Endometrium (tissue), 2 donors: ENCODE results near the gene CD180.

Source experiments
- FAIRE-seq: peaks from 2 replicates; lab custom pipeline; 2012; peaks lifted over from hg19 to GRCh38; lab: Jason Lieb, UNC
- donor health status: control.
- donor health status: control.

CD180 gene

DNA sequence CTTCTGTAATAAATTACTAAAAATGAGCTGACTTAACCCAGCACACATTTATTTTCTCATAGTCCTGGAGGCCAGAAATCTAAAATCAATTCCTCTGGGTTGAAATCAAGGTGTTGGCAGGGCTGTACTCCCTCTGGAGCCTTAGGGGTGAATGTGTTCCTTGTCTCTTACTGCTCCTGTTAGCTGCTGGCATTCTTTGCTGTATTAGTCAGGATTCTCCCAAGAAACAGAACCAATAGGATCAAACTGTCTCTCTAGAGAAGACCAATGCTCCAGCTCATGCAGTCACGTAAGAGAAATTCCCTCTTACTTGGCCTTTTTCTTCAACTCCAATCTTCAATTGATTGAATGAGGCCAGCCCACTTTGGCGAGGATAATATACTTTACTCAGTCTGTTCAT lies 15.3 kb upstream of the CD180 start:
- no peak for FAIRE-seq

DNA sequence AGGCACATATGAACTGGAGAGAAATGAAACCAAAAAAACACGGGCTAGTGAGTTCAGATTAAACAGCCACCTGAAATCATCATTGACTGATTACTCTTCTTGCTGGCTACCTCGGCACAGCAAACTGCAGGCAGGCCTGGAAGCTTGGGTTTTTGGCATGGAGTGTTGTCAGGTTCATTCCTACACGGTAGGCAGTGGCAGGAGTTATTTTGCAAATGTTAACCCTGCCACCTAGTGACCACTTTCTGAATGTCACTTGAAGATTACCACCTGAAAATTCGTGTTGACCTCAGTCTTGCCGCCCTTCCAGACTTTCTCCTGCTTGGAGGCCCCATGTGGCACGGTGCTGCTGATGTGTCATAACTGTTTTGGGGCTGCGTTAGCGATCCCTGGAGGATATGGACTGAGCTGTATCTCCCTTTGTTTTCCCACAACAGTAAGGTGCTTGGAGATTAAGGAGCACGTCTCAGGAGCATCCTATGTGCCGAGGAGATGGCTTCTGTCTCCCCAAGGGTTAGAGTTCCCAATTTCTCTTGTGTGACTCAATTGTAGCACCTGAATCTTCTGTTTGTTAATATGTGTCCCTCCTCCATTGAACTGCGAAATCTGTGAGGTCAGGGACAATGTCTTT lies 12.7 kb upstream of the CD180 start:
- no peak for FAIRE-seq

DNA sequence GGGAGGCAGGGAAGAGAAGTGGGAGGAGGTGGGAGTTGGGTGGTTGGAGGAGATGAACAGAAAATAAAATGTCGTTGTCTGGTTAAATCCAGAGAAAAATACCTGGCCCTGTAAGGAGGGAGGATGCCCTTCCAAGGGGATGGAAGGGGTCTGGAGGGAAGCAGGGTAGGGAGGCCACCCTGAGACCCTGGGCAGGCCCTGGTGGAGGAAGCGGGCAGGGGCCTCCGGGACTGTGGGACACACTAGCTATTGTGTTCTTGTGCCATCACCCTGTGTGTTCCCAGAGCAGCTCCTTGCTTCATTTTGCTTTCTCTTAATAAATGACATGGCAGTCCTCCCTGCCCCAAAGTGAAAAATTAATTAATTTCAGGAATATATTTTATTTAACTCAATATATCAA lies 11.8 kb upstream of the CD180 start:
- FAIRE-seq, result no peak

DNA sequence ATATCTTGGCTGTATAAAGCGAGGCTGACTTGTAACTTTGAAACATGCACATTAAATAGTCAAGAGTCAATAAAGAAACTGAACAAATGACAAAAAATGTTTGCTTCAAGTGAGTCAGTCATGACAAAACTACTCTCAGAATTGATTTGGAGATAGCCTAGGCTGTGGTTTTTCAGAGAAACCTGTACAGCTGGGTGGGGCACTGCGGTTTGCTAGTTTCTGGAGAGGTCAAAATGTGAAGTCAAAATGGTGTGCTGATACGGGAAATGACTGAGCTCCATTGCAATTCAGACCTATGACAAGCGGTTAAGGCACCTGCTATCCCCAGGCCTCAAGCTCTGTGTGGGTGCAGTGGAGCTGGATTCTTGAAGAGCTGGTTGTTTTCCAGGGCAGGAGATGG lies 10.3 kb upstream of the CD180 start:
- no peak for FAIRE-seq

DNA sequence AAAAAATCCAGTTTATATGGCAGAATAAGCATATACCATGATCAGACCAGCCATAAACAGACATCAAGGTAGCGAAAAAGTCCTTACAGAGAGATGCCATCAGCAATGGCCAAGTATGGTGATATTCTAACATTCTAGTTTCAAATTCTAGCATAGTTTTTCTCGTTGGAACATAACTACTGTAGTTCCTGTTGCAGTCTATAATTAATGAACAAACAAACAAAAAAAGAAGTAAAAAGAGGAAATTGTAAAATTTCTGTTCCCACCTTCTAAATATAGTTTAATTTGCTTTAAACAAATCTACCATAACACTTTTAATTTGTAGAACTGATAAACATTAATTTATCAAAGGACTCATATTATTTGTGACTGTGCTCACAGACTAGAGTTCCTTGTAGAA lies 9.9 kb upstream of the CD180 start:
- no peak for FAIRE-seq

DNA sequence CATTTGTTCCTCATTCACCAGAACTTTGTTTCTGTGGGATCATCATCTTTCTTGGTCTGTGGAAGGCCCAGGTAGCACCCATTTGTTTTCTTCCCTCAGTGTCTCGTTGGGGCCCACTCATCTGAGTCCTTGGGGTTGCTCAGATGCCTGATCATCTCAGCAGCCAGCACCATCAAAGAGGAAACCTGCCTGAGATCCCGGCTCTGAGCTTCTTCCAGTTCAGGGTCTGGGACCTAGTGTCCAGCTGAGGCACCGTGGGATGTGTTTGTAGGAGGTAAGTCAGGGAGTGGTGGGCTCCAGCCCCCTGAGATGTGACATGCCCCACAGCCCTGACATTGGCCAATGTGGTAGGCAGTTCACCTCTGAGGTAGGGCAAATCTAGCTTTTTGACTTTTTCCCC lies 9.4 kb upstream of the CD180 start:
- FAIRE-seq, result no peak

DNA sequence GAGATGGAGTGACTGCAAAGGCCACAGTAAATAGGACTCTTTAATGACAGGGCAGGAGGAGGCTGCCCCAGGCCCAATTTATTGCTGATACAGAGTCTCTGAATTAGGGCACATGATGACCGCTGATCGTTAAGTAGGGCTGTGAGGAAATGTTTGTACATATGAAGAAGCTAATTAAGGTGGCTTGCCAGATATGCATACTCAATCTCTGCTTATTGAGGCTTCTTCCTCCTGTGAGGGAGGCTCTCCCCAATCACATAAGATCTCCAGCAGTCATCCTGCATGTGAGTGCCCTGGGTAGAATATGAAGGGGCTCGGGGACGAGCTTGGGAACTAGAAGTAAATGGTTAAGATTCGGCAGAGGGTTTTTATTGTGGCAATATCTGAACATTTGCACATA lies 8.2 kb upstream of the CD180 start:
- no peak for FAIRE-seq

DNA sequence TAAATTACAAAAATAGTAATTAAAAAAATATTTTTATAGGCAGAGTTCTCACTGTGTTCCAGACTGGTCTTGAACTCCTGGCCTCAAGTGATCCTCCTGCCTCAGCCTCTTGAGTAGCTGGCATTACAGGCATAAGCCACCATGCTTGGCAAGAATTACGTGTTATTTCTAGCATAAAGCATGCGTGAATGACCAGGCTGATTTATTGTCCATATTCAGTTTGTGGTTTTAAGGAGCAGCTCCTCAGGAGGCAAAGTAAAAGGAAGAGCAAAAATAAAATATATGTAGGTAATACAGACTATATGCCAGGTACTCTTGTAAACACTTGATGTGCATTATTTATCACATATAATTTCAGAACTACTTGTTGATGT lies 7.1 kb upstream of the CD180 start:
- FAIRE-seq, result no peak

DNA sequence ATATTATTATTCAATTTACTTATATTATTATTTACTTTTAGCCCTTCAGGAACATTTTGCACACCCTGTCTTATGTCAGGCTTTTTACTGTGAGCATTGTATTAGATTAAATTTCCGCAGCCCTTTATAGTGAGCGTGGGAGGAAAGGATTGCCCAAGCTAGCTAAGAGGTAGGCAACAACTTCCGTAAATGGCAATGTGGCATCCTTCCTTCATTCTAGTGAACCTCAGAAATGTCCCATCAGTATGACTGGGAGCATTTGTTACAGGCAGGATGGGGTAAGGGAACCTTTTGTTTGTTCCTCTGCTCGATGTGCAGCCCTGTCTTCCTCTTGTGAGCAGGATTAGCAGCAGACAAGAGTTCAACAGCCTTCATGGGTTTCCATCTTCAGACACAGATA lies 6.2 kb upstream of the CD180 start:
- no peak for FAIRE-seq

DNA sequence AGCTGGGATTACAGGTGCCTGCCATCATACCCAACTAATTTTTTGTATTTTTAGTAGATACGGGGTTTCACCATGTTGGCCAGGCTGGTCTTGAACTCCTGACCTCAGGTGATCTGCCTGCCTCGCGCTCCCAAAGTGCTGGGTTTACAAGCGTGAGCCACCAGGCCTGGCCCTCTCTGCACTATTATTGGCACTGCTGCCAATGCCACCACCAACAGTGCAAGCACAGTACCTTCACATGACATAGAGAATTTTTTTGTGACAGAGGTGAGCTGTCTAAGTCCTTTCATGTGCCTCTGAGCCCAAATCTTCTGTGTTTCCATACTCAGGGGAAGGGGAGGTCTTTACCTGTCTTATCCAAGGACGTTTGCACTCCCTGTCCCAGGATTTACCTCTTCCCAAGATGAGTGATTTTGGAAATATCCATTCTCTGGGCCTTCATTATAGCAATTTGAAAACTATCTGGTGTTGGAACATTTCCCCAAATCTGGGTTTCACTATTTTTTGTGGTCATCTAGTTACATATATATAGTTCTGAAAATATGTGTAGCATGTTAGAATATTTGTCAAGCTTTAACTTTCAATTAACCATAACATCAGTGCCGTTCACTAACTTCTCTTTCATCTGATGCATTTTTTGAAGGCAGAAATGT lies 5.4 kb upstream of the CD180 start:
- no peak for FAIRE-seq

DNA sequence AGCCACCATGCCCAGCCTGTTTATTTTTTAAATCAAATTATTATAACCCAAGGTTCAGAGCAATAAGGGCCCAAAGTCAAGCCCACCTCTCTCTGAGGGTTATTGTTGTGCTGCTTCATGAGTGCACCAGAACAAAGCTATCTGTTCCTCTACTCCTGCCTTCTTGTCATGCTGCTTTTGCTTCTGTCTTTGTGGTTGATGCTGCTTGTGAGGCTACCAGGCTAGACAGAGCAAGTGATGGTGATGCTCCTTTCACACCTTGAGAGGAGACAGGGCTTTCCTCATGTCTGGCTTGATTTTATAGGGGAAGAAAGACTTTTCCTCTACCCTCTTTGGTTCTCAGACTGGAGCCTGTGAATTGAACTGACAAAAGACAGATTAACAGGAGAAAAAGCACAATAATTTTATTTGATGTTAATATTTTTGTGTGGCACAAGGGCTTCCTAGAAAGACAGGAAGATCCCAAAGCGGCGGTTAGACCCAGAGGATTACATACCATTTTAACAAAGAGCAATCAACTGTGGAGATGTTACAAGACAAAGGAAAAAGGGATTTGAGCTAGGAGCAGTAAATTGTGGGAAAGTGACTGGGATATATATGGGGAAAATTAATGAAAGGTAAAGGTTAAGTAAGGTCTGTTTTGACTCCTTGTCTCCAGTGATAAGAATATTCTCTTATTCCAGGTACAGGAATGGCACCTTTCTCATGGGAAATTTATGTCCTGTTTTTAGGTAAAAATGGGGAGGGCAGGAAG lies 4.4 kb upstream of the CD180 start:
- FAIRE-seq, result no peak

DNA sequence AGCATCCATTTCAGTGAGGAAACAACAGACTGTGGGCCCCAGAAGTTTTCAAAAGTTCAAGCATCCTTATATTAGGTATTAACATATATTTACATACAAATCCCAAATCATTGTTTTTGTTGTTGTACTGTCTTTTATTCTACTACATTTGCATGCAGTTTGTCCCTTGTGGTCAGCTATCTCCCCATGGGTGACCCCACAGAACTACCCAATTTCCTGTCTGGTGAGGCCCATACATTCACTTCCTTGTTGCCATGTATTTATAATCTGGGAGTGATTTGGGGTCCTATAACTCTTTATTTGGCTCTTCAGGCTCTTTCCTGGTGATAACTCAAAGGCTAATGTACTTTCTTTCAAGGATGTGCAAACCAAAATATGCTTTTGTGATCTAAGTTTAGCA lies 3.3 kb upstream of the CD180 start:
- no peak for FAIRE-seq

DNA sequence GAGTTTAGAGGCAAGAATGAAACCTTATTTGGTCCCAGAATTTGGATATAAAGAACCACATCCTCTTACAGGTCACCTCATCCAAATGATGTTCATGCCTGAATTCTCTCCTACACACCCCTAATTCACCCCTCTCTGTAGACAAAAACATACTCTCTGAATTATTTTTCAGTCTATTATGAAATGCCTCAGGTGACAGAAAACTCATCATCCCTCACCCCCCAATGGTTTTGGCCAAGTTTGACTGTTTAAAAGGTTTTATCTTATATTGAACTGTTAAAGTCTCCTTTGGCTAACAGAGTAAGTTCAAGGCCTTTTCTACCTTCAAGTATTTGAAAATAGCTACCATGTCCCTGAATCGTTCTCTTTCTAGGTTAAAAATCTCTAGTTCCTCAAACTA lies 2.3 kb upstream of the CD180 start:
- no peak for FAIRE-seq

DNA sequence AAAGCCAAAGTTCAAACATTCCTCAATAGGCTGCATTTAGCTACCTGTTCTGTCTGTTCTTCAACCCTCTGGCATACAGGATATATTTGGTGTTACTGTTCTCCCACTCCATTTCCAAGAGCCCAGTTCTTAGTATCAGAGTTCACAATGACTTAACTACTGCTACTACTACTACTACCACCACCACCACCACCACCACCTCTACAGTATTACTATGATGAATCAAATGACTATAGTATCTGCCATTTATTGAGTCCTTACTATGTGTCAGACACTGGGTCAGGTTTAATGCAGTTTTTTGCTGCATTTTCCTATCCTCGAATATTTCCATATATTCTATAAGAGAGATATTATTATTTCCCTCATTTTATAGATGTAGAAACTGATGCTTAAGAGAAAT lies 937 bp upstream of the CD180 start:
- FAIRE-seq, result no peak

DNA sequence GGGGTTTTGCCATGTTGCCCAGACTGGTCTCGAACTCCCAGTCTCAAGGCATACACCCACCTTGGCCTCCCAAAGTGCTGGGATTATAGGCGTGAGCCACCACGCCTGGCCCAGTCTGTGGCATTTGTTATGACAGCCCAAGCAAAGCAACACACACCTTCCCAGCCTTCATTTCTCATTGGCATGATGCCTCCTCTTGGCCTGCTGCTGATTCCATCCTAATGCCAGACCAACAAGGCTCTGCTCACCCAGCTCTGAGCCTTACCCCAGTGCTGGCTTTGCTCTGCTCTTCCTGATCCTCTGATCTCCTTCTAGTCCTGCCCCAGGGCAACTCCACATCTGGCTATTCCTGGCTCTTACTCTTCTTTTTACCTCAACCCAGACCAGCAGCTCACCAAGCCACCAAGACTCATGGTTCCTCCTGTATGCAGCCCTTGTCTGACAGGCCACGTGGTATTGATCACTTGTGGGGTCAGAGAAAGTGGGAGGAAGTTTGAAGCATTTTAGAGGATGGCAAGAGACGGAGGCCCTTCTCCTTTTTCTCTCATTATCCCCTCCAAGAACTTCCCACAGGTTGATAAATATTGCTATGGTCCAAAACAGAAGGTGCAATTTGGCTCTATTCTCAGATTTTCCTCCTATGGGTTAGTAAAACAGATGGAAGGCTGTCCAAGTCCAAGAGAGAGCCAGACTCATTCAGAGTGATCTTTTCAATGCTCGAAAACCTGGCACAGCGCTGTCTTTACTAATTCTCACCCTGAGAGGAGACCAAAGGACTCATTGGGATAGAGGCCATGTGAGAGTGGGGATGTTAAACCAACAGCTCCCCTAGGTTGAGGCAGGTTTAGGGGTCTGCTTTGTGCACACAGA lies 958 bp downstream of the CD180 start:
- FAIRE-seq, result no peak

DNA sequence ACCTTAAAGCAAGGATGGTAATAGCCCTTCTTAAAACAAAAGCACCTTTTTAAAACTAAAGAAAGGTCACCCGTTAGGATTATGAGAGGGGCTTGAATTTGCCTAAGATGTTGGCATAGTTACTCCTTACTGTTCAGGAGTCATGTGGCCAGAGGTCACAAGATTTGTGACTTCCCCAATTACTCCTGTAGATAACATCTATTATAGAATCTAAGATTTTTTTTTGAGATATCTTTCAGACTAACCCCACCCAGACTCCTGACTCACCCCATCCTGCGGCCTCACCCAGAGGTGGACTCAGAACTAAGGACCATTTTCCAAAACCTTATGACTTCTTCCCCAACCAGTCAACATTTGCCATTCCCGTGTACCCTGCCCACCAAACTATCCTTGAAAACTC lies 2.4 kb downstream of the CD180 start:
- no peak for FAIRE-seq

DNA sequence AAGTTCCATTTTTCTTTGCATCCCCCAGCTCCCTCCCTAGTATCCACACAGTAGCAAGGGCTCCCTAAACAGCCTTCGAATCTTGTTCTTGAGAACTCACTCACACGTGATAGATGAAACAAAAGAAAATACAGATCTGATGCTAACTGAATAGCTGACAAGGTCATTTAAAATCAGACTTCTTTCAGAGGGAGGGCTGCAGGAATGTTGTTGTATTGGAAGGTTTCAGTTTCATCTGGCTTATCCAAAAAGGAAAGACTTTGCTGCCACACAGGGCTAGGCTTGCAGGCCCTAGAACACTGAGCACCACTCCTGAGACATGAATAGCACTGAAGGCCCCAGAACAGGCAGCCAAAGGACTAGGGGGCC lies 3.2 kb downstream of the CD180 start:
- no peak for FAIRE-seq

DNA sequence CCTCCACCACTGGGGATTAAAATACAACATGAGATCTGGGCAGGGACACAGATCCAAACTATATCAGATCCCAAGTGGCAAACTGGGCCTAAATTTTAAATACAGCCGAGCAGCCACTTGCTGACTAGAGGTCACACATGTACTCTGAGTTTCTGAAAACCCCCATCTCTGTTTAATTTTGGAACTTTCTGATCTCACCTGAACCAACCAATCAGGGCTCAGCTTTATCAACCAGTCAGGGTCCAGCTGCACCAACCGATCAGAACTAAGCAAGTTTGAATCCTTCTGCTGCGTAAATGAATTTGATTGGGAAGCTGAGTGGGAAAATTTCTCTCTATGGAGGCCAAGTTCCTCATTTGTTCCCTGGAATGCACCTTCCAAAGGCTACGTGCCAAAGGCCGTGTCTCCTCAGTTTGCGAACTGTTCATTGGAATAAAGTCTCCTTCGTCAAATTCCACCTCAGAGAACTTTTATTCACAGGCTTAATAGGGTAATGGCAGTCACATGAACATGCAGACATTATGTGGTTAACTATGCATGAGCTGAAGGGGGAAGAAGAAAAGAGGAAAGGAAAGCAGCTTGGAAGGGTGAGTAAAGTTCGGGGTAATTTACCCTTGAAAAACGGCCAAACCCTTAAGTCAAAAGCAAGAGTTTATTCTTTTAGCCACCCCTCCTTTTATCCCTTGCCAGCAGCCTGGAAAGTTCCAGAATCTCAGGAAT lies 3.7 kb downstream of the CD180 start:
- no peak for FAIRE-seq

DNA sequence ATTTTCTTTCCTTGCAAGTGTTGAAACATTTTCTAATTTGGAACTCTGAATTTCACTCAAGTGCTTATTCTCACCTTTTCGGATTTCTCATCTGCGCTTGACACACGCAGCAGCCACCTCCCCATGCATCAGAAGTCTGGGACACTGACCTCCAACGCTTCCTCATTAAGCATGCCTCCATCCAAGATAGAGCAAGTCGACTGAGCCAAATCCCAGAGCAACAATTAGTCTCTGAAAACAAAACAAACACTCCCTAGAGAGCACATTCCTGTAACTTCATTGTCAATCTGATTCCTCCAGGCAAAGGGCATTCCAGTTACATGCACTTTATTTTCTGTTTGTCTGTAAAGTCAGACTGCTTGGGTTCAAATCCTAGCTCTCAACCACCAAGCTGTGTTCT lies 5.7 kb downstream of the CD180 start:
- FAIRE-seq, result no peak

DNA sequence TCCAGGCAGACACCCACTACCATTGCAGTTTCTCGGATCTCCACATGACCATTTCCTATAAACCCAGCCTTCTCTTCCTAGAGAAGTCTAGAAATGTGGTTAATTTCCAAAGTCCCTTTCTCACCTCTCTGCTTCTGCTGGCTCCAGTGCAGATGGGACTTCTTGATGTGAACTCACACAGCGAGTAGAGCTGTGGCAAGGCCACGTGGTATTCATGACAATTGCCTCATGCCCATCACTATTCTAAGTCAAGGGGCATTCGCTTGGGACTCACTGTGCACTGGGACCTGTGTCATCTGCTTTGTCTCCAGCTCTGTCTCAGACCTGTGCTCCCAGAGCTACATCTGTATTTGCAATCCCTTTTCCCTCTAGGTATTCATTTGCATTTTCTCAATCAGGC lies 6.2 kb downstream of the CD180 start:
- FAIRE-seq, result no peak

DNA sequence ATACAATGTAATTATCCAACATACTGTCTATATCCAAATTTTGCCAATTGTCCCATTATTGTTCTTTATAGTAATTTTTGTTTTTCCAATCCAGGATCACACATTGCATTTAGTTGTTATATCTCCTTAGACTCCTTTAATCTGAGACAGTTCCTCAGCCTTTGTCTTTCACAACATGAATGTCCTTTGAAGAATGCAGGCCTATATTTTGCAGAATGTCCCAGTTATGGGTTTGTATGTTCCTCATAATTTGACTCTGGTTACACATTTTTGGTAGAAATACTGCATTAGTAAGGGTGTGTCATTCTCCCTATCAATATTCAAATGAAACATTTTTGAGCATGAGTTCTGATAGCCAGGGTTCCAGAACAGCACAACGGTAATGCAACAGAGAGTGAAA lies 6.7 kb downstream of the CD180 start:
- no peak for FAIRE-seq

DNA sequence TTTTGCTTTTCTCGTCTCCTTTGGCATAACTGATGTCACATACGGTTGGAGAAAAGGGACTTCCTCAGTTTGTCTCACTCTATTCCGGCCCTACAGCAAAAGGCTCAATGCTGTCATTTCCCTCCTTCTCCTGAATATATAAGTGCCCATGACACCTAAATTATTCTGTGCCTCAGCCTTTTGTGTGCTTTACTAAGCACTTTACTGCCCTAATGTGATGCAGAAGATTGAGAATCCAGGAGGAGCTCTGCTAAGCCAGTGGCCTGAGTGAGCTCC lies 7.6 kb downstream of the CD180 start:
- no peak for FAIRE-seq
